Measurements from ENCODE around the gene DIRAS1.
"Not testable (repeated sequence)": the region's sequence is repeated elsewhere in the genome, so short reads cannot be mapped to it uniquely, and the experiment has no call there.

Gene DIRAS1

DNA sequence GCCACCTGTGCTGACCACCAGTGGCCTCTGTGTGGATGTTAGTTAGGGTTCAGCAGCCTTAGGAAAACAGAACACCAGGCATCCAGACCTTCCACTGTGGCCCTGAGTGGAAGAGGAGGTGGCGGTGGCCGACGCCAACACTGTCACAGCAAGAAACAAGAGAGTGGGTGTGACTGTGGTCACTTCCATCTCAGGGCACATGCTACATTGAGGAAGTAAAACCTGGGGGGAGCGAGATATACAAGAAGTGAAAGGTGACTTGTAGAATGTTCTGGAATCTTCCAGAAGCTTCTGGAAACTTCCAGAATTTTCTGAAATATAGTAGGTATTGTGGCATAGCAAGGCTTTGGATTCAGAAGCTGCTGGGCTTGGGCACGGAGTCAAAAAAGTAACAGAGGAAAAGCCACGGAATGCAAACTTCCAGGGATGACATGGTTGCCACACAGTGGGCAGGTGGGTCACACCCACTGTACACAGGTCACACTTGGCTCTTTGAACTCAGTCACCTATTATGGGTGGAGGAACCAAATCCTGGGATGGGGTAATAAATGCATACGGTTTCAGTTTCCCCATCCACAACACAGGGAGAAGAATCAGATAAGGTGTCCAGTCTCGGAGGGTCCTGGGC lies 43.0 kb downstream of the DIRAS1 start:
- no peak for DNase-seq (ENCODE audit: low read depth in 2 of 2)

DNA sequence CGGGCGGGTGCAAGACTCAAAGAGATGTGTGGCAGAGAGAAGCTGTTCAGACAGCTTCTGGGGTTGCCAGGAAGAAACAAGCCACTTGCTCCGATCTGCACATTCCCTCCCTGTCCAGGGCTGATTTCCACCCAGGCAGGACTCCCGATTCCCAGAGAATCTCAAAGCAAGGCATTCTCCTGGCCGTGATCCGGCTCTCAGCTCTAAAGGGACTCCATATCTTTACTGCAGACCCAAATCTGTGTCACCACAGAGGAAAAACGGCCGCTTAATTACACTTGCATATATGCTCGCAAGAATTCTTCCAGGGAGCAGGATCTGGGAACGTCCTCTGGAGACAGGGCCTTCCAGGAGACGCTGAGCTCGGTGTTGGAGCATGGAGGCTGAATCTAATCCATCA lies 44.3 kb downstream of the DIRAS1 start:
- no peak for DNase-seq (ENCODE audit: low read depth in 2 of 2)

DNA sequence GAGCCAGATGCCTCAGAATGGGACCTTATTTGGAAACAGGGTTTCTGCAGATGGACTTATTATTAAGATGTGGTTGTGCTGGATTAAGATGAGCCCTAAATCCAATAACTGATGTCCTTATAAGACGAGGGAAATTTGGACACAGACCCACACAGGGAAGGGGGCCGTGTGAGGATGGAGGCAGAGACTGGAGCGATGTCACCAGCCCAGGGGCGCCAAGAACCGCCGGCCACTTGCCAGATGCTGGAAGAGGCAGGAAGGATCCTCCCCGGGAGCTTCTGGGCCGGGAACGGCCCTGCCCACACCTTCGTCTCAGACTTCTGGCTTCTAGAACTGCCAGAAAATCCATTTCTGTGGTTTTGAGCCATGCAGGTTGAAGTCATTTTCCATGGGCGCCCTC lies 45.3 kb downstream of the DIRAS1 start:
- DNase-seq (ENCODE audit: low read depth in 2 of 2), result no peak

DNA sequence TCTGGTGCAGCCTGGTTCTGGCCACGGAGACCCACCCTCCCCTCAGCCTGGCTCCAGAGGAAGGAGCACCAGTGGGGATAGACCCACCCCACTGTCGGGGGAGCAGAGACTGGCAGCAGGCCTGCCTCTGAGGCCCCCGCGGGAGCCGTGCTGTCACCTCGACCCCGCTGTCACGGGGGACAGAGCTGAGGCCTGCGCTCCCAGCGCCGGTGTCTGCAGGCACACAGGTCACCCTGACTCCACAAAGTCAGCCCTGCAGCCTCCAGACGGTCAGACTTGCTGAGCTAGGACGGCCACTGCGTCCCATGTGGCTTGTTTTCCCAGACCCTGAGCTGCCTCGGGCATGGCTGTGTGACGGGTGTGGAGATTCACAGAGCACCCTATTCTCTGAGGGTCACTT lies 51.0 kb downstream of the DIRAS1 start:
- no peak for DNase-seq (ENCODE audit: low read depth in 2 of 2)

DNA sequence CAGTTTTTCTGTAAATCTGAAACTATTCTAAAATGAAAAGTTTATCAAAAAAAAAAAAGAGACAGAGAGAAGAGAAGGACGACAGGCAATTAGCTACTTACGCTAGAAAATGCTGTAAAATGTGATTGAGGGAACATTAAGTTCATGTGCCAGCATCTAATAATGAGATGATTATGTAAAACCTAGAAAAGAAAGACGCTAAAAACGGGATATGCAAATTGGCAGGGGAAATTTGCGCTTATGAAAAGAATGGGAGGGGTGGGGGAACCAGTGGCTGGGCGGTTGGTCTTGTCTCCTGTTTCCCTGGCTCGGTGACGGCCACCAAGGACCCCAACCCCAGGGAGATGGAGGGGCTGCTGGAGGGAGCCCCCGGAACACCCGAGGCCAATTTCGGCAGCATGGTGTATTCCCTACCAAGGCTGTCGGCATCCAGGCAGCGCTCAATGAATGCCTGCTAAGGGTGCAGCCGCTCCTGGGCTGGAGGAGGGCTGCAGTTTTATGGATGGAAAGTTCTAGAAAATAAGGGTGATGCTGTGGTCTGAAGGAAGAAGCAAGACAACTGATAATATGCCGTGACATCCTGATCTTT lies 52.9 kb downstream of the DIRAS1 start:
- DNase-seq (ENCODE audit: low read depth in 2 of 2), result no peak

DNA sequence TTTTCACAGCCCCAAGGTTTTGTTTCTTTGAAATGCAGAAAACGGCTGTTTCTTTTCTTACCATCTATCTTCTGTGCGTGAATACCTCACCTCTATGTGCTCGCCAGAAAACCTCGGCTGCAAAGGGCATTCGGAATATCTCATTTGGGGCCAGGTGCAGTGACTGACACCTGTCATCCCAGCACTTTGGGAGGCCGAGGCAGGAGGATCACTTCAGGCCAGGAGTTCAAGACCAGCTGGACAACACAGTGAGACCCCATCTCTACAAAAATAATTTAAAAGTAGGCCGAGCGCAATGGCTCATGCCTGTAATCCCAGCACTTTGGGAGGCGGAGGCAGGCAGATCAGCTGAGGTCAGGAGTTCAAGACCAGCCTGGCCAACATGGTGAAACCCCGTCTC lies 53.8 kb downstream of the DIRAS1 start:
- DNase-seq (ENCODE audit: low read depth in 2 of 2), result not testable (repeated sequence)

DNA sequence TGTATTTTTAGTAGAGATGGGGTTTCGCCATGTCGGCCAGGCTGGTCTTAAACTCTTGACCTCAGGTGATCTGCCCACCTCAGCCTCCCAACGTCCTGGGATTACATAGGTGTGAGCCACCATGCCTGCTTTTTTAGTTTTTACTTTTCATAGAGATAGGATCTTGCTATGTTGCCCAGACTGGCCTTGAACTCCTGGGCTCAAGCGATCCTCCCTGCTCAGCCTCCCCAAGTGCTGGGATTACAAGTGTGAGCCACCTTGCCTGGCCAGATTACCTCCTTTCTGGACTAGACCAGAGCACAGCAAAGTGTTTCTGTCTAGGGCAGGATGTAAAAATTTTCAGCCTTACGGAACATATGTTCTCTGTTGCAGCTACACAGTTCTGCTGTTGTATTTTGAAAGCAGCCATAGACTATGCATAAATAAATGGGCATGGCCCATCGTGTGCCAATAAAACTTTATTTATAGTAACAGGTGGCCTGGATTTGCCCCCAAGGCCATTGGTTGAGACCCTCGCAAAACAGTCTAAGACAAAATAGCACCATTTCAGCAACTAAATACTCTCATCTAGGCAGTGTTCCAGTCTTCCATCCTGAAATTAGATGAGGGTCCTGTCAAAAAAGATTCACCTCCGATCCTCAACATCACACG lies 54.7 kb downstream of the DIRAS1 start:
- no peak for DNase-seq (ENCODE audit: low read depth in 2 of 2)

DNA sequence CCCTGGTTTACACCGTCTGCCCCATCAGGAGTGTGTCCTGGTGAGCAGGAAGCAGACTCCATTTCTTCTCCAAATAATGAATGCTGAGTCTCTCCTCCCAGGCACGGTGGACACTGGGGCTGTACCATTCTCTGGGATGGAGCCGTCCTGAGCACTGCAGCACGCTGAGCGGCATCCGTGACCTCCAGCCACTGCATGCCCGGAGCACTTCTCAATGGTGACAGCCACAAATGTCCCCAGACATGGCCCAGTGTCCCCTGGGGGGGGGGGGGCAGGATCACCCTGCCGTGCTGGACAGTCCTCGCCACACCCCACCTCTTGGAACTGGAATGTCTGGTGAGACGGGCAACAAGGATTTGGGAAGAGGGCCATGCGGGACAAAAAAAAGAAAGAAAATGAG lies 56.1 kb downstream of the DIRAS1 start:
- no peak for DNase-seq (ENCODE audit: low read depth in 2 of 2)
